ENCODE results near the gene MYO3B. TPM values are rescaled to one million over a fixed set of nuclear protein-coding genes. Genes with fewer than 3 reads are reported as not detected.

MYO3B gene
- total RNA-seq, 1 donor from 2014 or later, result not detected

GRCh38 chr2:170365003-170365402 is 187.1 kb downstream of the MYO3B start:
- TF ChIP-seq CTCF (IDR thresholded peaks at IDR 0.05; ENCODE audit: unreplicated experiment), result no peak
- DNase-seq (ENCODE audit: low spot score, unreplicated experiment), result no peak
- Mint-ChIP-seq H3K27ac (no peak overlapping the region), H3K27me3 (peaks cover 60% of the 10 kb centered on the region), H3K4me1 (ENCODE audit: low read depth) (peaks cover 3% of the 10 kb centered on the region), H3K9me3 (ENCODE audit: low read depth) (no peaks in the 10 kb centered on the region), H3K4me3 (ENCODE audit: low read depth) (no peak overlapping the region), H3K36me3 (ENCODE audit: insufficient read depth) (no peaks in the 10 kb centered on the region)

- Mint-ChIP-seq H3K4me3 (ENCODE audit: low read depth) (no peak overlapping the region), H3K27ac (no peak overlapping the region), H3K27me3 (peaks cover 60% of the 10 kb centered on the region), H3K9me3 (ENCODE audit: low read depth) (no peaks in the 10 kb centered on the region), H3K4me1 (ENCODE audit: low read depth) (peaks cover under 1% of the 10 kb centered on the region), H3K36me3 (ENCODE audit: insufficient read depth) (no peaks in the 10 kb centered on the region)
- no peak for DNase-seq (ENCODE audit: low spot score, unreplicated experiment)
- no peak for TF ChIP-seq CTCF (IDR thresholded peaks at IDR 0.05; ENCODE audit: unreplicated experiment)
Measured at GRCh38 chr2:170365686-170366085, 187.7 kb downstream of the MYO3B start.

GRCh38 chr2:170368370-170368769 is 190.4 kb downstream of the MYO3B start:
- H3K4me1 Mint-ChIP-seq (ENCODE audit: low read depth), result no peaks in the 10 kb centered on the region
- H3K27ac Mint-ChIP-seq, result no peak overlapping the region
- H3K36me3 Mint-ChIP-seq (ENCODE audit: insufficient read depth), result no peaks in the 10 kb centered on the region
- no peak overlapping the region for H3K4me3 Mint-ChIP-seq (ENCODE audit: low read depth)
- no peak for TF ChIP-seq CTCF (IDR thresholded peaks at IDR 0.05; ENCODE audit: unreplicated experiment)
- peaks cover 54% of the 10 kb centered on the region for H3K27me3 Mint-ChIP-seq
- no peak for DNase-seq (ENCODE audit: low spot score, unreplicated experiment)
- no peaks in the 10 kb centered on the region for H3K9me3 Mint-ChIP-seq (ENCODE audit: low read depth)

GRCh38 chr2:170369228-170369627 is 191.3 kb downstream of the MYO3B start:
- Mint-ChIP-seq H3K4me3 (ENCODE audit: low read depth) (no peak overlapping the region), H3K9me3 (ENCODE audit: low read depth) (no peaks in the 10 kb centered on the region), H3K27me3 (peaks cover 53% of the 10 kb centered on the region), H3K27ac (no peak overlapping the region), H3K4me1 (ENCODE audit: low read depth) (no peaks in the 10 kb centered on the region), H3K36me3 (ENCODE audit: insufficient read depth) (no peaks in the 10 kb centered on the region)
- TF ChIP-seq CTCF (IDR thresholded peaks at IDR 0.05; ENCODE audit: unreplicated experiment), result no peak
- no peak for DNase-seq (ENCODE audit: low spot score, unreplicated experiment)

- Mint-ChIP-seq H3K27me3 (peaks cover 47% of the 10 kb centered on the region), H3K36me3 (ENCODE audit: insufficient read depth) (no peaks in the 10 kb centered on the region)
Measured at GRCh38 chr2:170369894-170370293, 191.9 kb downstream of the MYO3B start.

More at GRCh38 chr2:170369894-170370293, 191.9 kb downstream of the MYO3B start:
- H3K9me3 Mint-ChIP-seq (ENCODE audit: low read depth), result no peaks in the 10 kb centered on the region
- H3K4me3 Mint-ChIP-seq (ENCODE audit: low read depth), result no peak overlapping the region
- H3K4me1 Mint-ChIP-seq (ENCODE audit: low read depth), result no peaks in the 10 kb centered on the region
- H3K27ac Mint-ChIP-seq, result no peak overlapping the region
- DNase-seq (ENCODE audit: low spot score, unreplicated experiment), result no peak
- peak; percentile 54 for TF ChIP-seq CTCF (IDR thresholded peaks at IDR 0.05; ENCODE audit: unreplicated experiment)

Measured in progenitor cell of endocrine pancreas (in vitro differentiated cells).